ENCODE results near the gene TMEM91.

DNA sequence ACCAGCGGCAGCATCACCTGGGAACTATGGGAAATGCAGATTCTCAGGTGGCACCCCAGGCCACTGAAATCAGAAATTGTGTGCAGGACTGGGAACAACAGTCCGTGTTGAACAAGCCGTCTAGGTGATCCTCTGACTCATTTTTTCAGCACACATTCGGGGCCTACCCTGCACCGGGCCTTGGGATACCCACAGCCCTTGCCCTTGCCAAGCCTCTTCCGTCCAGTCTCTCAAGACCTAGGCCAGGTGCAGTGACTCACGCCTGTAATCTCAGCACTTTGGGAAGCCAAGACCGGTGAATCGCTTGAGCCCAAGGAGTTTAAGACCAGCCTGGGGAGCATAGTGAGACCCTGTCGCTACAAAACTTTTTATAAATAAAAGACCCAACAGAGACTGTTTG, 40.9 kb upstream of the TMEM91 start:
- TF ChIP-seq, protein P1, sequence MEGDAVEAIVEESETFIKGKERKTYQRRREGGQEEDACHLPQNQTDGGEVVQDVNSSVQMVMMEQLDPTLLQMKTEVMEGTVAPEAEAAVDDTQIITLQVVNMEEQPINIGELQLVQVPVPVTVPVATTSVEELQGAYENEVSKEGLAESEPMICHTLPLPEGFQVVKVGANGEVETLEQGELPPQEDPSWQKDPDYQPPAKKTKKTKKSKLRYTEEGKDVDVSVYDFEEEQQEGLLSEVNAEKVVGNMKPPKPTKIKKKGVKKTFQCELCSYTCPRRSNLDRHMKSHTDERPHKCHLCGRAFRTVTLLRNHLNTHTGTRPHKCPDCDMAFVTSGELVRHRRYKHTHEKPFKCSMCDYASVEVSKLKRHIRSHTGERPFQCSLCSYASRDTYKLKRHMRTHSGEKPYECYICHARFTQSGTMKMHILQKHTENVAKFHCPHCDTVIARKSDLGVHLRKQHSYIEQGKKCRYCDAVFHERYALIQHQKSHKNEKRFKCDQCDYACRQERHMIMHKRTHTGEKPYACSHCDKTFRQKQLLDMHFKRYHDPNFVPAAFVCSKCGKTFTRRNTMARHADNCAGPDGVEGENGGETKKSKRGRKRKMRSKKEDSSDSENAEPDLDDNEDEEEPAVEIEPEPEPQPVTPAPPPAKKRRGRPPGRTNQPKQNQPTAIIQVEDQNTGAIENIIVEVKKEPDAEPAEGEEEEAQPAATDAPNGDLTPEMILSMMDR (optimal IDR thresholded peaks at IDR 0.05 in 1 of 3, IDR thresholded peaks at IDR 0.05 in 1 of 3, conservative IDR thresholded peaks at IDR 0.05 in 1 of 3; ENCODE audit: extremely low read depth in 1 of 3, insufficient read depth in 2 of 3, low read length in 3 of 3), result no peak
- TF ChIP-seq EZH2 (IDR thresholded peaks at IDR 0.05; ENCODE audit: low read length), result no peak

Measured in keratinocyte (primary cell).